Activated CD8-positive, alpha-beta memory T cell treated with anti-CD3 and anti-CD28 coated beads, Interleukin-2, amount 50 U/mL, for 24 hours (primary cell): Measurements from ENCODE around the gene CYP26A1.

Experiments
- DNase-seq: peaks from one replicate; pipeline ENCODE4 v3.0.0-alpha.2; 2020; ENCODE audit errors: extremely low read depth

Gene CYP26A1

GRCh38 chr10:93064874-93065660 is 8.6 kb upstream of the CYP26A1 start:
- no peak for DNase-seq

GRCh38 chr10:93065675-93066543 is 7.8 kb upstream of the CYP26A1 start:
- DNase-seq: no peak

GRCh38 chr10:93066544-93066913 is 7.2 kb upstream of the CYP26A1 start:
- DNase-seq: no peak

GRCh38 chr10:93067443-93068365 is 6.0 kb upstream of the CYP26A1 start:
- no peak for DNase-seq

GRCh38 chr10:93068411-93069244 is 5.1 kb upstream of the CYP26A1 start:
- no peak for DNase-seq

- no peak for DNase-seq
These were observed 4.5 kb upstream of the CYP26A1 start for GRCh38 chr10:93069245-93069561.

GRCh38 chr10:93070378-93071176 is 3.1 kb upstream of the CYP26A1 start:
- no peak for DNase-seq

GRCh38 chr10:93071177-93071472 is 2.6 kb upstream of the CYP26A1 start:
- no peak for DNase-seq

GRCh38 chr10:93071674-93072224 is 1.9 kb upstream of the CYP26A1 start:
- DNase-seq: no peak

GRCh38 chr10:93072225-93072712 is 1.4 kb upstream of the CYP26A1 start:
- DNase-seq: no peak

GRCh38 chr10:93072713-93073538 is 767 bp upstream of the CYP26A1 start:
- no peak for DNase-seq

GRCh38 chr10:93074147-93074596 is 479 bp downstream of the CYP26A1 start:
- no peak for DNase-seq

GRCh38 chr10:93074597-93075368 is 1.1 kb downstream of the CYP26A1 start:
- DNase-seq: no peak

GRCh38 chr10:93075369-93076221 is 1.9 kb downstream of the CYP26A1 start:
- no peak for DNase-seq

- no peak for DNase-seq
These were observed 3.2 kb downstream of the CYP26A1 start for GRCh38 chr10:93076871-93077270.

- no peak for DNase-seq
These were observed 4.2 kb downstream of the CYP26A1 start for GRCh38 chr10:93077860-93078337.

- no peak for DNase-seq
These were observed 6.1 kb downstream of the CYP26A1 start for GRCh38 chr10:93079663-93080349.
